ENCODE results near the gene MAPKBP1. TPM values are rescaled to one million over a fixed set of nuclear protein-coding genes. Genes with fewer than 3 reads are reported as not detected.

MAPKBP1 gene
- total RNA-seq, 1 donor from 2014 or later = 11.9 TPM

- Histone ChIP-seq H3K36me3 (ENCODE audit: control insufficient read depth, insufficient read depth, low read length) (no peaks in the 10 kb centered on the region), H3K27me3 (ENCODE audit: control insufficient read depth, insufficient read depth, low read length) (no peaks in the 10 kb centered on the region), H3K4me3 (ENCODE audit: low read depth, low read length) (no peak overlapping the region)
- DNase-seq (ENCODE audit: low read depth) = no peak
- TF ChIP-seq CTCF (IDR thresholded peaks at IDR 0.05; ENCODE audit: insufficient read depth, low read length, poor library complexity, severe bottlenecking) = no peak
These were observed 5.4 kb downstream of the MAPKBP1 start for GRCh38 chr15:41779662-41780157.

GRCh38 chr15:41780266-41780665, 6.0 kb downstream of the MAPKBP1 start:
- Histone ChIP-seq H3K27me3 (ENCODE audit: control insufficient read depth, insufficient read depth, low read length) (no peaks in the 10 kb centered on the region), H3K4me3 (ENCODE audit: low read depth, low read length) (no peak overlapping the region), H3K36me3 (ENCODE audit: control insufficient read depth, insufficient read depth, low read length) (no peaks in the 10 kb centered on the region)
- TF ChIP-seq CTCF (IDR thresholded peaks at IDR 0.05; ENCODE audit: insufficient read depth, low read length, poor library complexity, severe bottlenecking) = no peak
- no peak for DNase-seq (ENCODE audit: low read depth)

DNA sequence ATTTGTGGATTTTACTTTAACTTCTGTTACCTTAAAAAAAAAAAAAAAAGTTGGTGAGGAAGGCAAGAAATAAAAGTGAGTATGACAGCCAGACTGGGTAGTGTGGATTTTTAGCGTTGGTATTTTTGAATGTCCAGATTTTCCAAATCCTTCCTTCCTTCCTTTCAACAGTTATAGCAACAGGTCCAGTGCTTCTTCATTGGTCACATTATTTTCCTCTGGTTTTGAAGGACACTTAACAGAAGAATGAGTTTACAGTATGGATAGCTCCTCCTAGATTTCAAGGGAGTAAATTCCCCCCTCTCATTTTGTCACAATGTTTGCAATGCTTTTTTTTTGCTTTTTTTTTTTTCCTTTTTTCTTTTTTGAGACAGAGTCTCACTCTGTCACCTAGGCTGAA, 6.4 kb downstream of the MAPKBP1 start:
- Histone ChIP-seq H3K4me3 (ENCODE audit: low read depth, low read length) (no peak overlapping the region), H3K27me3 (ENCODE audit: control insufficient read depth, insufficient read depth, low read length) (no peaks in the 10 kb centered on the region), H3K36me3 (ENCODE audit: control insufficient read depth, insufficient read depth, low read length) (no peaks in the 10 kb centered on the region)
- no peak for TF ChIP-seq CTCF (IDR thresholded peaks at IDR 0.05; ENCODE audit: insufficient read depth, low read length, poor library complexity, severe bottlenecking)
- no peak for DNase-seq (ENCODE audit: low read depth)

GRCh38 chr15:41782371-41783282, 8.3 kb downstream of the MAPKBP1 start:
- DNase-seq (ENCODE audit: low read depth) = no peak
- Histone ChIP-seq H3K27me3 (ENCODE audit: control insufficient read depth, insufficient read depth, low read length) (no peaks in the 10 kb centered on the region), H3K4me3 (ENCODE audit: low read depth, low read length) (no peak overlapping the region), H3K36me3 (ENCODE audit: control insufficient read depth, insufficient read depth, low read length) (no peaks in the 10 kb centered on the region)
- TF ChIP-seq CTCF (IDR thresholded peaks at IDR 0.05; ENCODE audit: insufficient read depth, low read length, poor library complexity, severe bottlenecking) = no peak

DNA sequence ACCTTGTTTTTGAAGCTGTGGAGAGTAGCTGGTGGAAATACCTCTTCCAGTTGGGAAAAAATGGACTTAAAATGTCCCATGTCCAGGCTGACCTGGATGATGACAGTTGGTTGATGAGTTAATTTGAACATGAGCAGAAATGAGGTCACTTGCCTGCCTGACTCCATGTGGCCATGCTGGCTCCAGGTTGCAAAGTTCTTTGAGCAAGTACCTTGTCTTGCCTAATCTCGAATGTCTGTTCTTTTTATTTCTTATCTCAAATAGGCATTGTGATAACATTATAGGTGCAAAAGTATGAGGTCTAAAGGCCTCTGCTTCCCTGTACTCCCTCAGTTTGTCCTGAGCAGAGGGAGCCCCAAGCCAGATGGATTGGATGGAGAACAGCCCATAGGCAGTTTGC, 9.0 kb downstream of the MAPKBP1 start:
- no peaks in the 10 kb centered on the region for H3K27me3 ChIP-seq (ENCODE audit: control insufficient read depth, insufficient read depth, low read length)
- DNase-seq (ENCODE audit: low read depth) = no peak
- no peak overlapping the region for H3K4me3 ChIP-seq (ENCODE audit: low read depth, low read length)

More for the DNA sequence above, 9.0 kb downstream of the MAPKBP1 start:
- no peaks in the 10 kb centered on the region for H3K36me3 ChIP-seq (ENCODE audit: control insufficient read depth, insufficient read depth, low read length)
- TF ChIP-seq CTCF (IDR thresholded peaks at IDR 0.05; ENCODE audit: insufficient read depth, low read length, poor library complexity, severe bottlenecking) = no peak

All from kidney epithelial cell (primary cell).